Body of pancreas (tissue), 4 donors: Measurements from ENCODE around the gene NR6A1. TPM values are rescaled to one million over a fixed set of nuclear protein-coding genes. Genes with fewer than 3 reads are reported as not detected.

ENCODE experiments used
- ATAC-seq: fragments of 150-250 bp; one replicate; pipeline ENCODE4 v1.9.1; 2016
- DNase-seq, 4 donors: peaks; one replicate each; pipeline ENCODE4 v3.0.0-alpha.2; 2019
- H3K27ac ChIP-seq, 4 donors: fragments of 200-600 bp; sonication (generic); 1 replicate in 3 of 4; 2 replicates in 1 of 4; pipeline versions ENCODE4 v1.5.1 to v1.6.1; 2016 to 2019; ENCODE audit warnings: mild to moderate bottlenecking in 1 of 4, mixed read lengths in 1 of 4, moderate library complexity in 1 of 4
- H3K27me3 ChIP-seq, 2 donors: fragments of 200-600 bp; sonication (generic); one replicate each; pipeline ENCODE4 v1.6.0; 2016; ENCODE audit warnings: mild to moderate bottlenecking in 1 of 2
- H3K36me3 ChIP-seq, 2 donors: fragments of 200-600 bp; sonication (generic); replicated peaks in 1 of 2; 2 replicates each; pipeline ENCODE4 v1.5.1; 2016; ENCODE audit warnings: low read depth in 2 of 2; ENCODE audit not compliant: insufficient read depth in 1 of 2
- H3K4me1 ChIP-seq: fragments of 200-600 bp; sonication (generic); one replicate; pipeline ENCODE4 v1.6.0; 2016
- H3K4me3 ChIP-seq, 2 donors: fragments of 200-600 bp; sonication (generic); 1 replicate in 1 of 2; 2 replicates in 1 of 2; pipeline ENCODE4 v1.5.1; 2016 to 2019
- H3K9me3 ChIP-seq, 3 donors: fragments of 200-600 bp; sonication (generic); 1 replicate in 2 of 3; 2 replicates in 1 of 3; pipeline ENCODE4 v1.5.1; 2016
- CTCF ChIP-seq, 7 experiments: fragments of 450-650 bp in 4 of 7; fragments of 200-600 bp in 3 of 7; sonication (generic) in 3 of 7; IDR thresholded peaks; one replicate each; pipeline ENCODE4 v1.5.1; 2016 to 2019; ENCODE audit warnings: antibody characterized with exemption in 7 of 7
- POLR2A ChIP-seq, 3 donors: fragments of 450-650 bp; IDR thresholded peaks; one replicate each; pipeline ENCODE4 v1.6.1; 2016; ENCODE audit warnings: antibody characterized with exemption in 3 of 3, mild to moderate bottlenecking in 2 of 3
- WGBS, 2 donors: methylation state at CpG; one replicate each; pipeline ENCODE4 v1.1.5; 2017; 5-methylcytosine and 5-hydroxymethylcytosine counted together
- intact Hi-C: fragments of 100-400 bp; cut with DNase I; formaldehyde crosslinking; loops from one replicate; pipeline ENCODE4 v1.15.1; 2023
- total RNA-seq, 2 donors: library from RNA; depleted of rRNA; stranded (reverse); fragments of >200 nt; gene quantifications; one replicate each; pipeline ENCODE4 v1.1.0, GENCODE V29; 2016

The NR6A1 gene
- total RNA-seq, 2 donors from 2014 or later, result 3.3 to 3.9 TPM

- Histone ChIP-seq H3K4me1 (peaks cover 8% of the 10 kb centered on the region), H3K9me3 (no peaks in the 10 kb centered on the region), H3K27me3 (no peaks in the 10 kb centered on the region), H3K27ac (no peak overlapping the region), H3K36me3 (no peaks in the 10 kb centered on the region), H3K4me3 (no peak overlapping the region)
- DNase-seq (no peak), ATAC-seq (no peak)
- 87 to 88% methylated on average over 3 of the region's 3 CpGs for WGBS, 2 donors
- intact Hi-C loops, result no loop called here
- no peak for TF ChIP-seq CTCF (IDR thresholded peaks at IDR 0.05)
- no peak for TF ChIP-seq POLR2A (IDR thresholded peaks at IDR 0.05)
Observed at GRCh38 chr9:124557895-124558294, 213.2 kb downstream of the NR6A1 start.

- no peak overlapping the region for H3K4me3 ChIP-seq
- no peak overlapping the region for H3K27ac ChIP-seq
- no peak for ATAC-seq
- H3K4me1 ChIP-seq, result no peaks in the 10 kb centered on the region
- 75 to 81% methylated on average over 3 of the region's 3 CpGs for WGBS, 2 donors
- H3K27me3 ChIP-seq, result no peaks in the 10 kb centered on the region
- H3K9me3 ChIP-seq, result no peaks in the 10 kb centered on the region
- TF ChIP-seq CTCF (IDR thresholded peaks at IDR 0.05) (no peak), POLR2A (IDR thresholded peaks at IDR 0.05) (no peak)
- no peak for DNase-seq
- no peaks in the 10 kb centered on the region for H3K36me3 ChIP-seq
- intact Hi-C loops, result no loop called here
Observed at GRCh38 chr9:124555043-124555442, 216.1 kb downstream of the NR6A1 start.

GRCh38 chr9:124553738-124554137, 217.4 kb downstream of the NR6A1 start:
- no peak for ATAC-seq
- intact Hi-C loops, result no loop called here
- no peak for DNase-seq
- H3K36me3 ChIP-seq, result no peaks in the 10 kb centered on the region
- H3K27ac ChIP-seq, result no peak overlapping the region
- no peaks in the 10 kb centered on the region for H3K4me1 ChIP-seq
- H3K9me3 ChIP-seq, result no peaks in the 10 kb centered on the region
- no peaks in the 10 kb centered on the region for H3K27me3 ChIP-seq
- WGBS, 2 donors, result 44 to 62% methylated on average over 3 of the region's 3 CpGs
- no peak overlapping the region for H3K4me3 ChIP-seq
- TF ChIP-seq CTCF (IDR thresholded peaks at IDR 0.05) (no peak), POLR2A (IDR thresholded peaks at IDR 0.05) (no peak)

- H3K36me3 ChIP-seq, result no peaks in the 10 kb centered on the region
- intact Hi-C loops, result no loop called here
- H3K9me3 ChIP-seq, result no peaks in the 10 kb centered on the region
- ATAC-seq (no peak), DNase-seq (no peak)
- no peaks in the 10 kb centered on the region for H3K27me3 ChIP-seq
- peak overlapping the region in 1 of 4 donors; percentile 5 for H3K27ac ChIP-seq
- no peaks in the 10 kb centered on the region for H3K4me1 ChIP-seq
- H3K4me3 ChIP-seq, result no peak overlapping the region
- 76 to 81% methylated on average over 2 of the region's 2 CpGs for WGBS, 2 donors
- TF ChIP-seq POLR2A (IDR thresholded peaks at IDR 0.05), result no peak
- no peak for TF ChIP-seq CTCF (IDR thresholded peaks at IDR 0.05)
Observed at GRCh38 chr9:124552273-124552605, 218.9 kb downstream of the NR6A1 start.

GRCh38 chr9:124551472-124552272, 219.4 kb downstream of the NR6A1 start:
- DNase-seq (peak; percentile 18 to 32 (median 31)), ATAC-seq (peak; percentile 76)
- H3K4me1 ChIP-seq, result peaks cover 3% of the 10 kb centered on the region
- WGBS, 2 donors, result 30 to 55% methylated on average over 4 of the region's 4 CpGs
- no peaks in the 10 kb centered on the region for H3K9me3 ChIP-seq
- no peaks in the 10 kb centered on the region for H3K36me3 ChIP-seq
- peak in 6 of 7 experiments; percentile 14 to 49 (median 46) for TF ChIP-seq CTCF (IDR thresholded peaks at IDR 0.05)
- no peak for TF ChIP-seq POLR2A (IDR thresholded peaks at IDR 0.05)
- intact Hi-C loops, result no loop called here
- H3K27me3 ChIP-seq, result no peaks in the 10 kb centered on the region
- peak overlapping the region in 1 of 4 donors; percentile 5 for H3K27ac ChIP-seq
- H3K4me3 ChIP-seq, result no peak overlapping the region
